GM10847 (cell line): Measurements from ENCODE around the gene EFNA1.

ENCODE experiments used
- POLR2A ChIP-seq: IDR thresholded peaks from 2 replicates; pipeline ENCODE4 v1.6.1; 2011; ENCODE audit not compliant: insufficient read length; ENCODE audit errors: extremely low read depth

The EFNA1 gene

DNA sequence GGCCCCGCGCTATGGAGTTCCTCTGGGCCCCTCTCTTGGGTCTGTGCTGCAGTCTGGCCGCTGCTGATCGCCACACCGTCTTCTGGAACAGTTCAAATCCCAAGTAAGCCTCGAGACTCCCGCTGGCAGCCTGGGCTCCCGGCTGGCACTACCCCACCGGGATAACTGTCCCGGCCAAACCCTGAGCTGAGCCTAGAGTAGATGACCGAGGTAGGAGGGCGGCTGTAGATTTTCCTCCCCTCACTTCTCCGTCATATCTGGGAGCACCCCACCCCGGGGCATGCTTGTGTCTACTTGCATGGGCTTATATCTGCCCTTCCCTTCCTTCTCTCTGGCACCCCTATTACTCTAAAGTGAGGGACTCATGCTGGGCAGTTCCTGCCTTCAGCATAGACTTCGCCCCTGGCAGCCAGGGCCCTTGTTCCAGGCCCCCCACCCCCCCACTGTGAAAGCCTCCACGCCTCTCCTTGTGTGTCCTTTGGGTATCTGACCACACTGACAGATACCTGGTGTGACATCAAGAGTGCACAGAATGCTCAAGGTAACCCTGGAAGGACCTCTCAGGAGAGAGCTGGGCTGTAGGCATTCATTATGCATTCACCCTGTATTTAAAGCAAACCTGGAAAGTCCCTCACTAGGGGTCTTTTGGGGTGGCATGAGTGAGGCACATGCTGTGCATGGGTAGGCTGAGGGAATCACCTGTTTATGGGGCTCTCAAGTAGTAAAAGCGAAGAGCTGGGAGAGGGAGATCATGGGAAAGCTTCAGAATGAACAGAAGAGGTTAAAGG, 485 bp downstream of the EFNA1 start:
- no peak for TF ChIP-seq POLR2A

DNA sequence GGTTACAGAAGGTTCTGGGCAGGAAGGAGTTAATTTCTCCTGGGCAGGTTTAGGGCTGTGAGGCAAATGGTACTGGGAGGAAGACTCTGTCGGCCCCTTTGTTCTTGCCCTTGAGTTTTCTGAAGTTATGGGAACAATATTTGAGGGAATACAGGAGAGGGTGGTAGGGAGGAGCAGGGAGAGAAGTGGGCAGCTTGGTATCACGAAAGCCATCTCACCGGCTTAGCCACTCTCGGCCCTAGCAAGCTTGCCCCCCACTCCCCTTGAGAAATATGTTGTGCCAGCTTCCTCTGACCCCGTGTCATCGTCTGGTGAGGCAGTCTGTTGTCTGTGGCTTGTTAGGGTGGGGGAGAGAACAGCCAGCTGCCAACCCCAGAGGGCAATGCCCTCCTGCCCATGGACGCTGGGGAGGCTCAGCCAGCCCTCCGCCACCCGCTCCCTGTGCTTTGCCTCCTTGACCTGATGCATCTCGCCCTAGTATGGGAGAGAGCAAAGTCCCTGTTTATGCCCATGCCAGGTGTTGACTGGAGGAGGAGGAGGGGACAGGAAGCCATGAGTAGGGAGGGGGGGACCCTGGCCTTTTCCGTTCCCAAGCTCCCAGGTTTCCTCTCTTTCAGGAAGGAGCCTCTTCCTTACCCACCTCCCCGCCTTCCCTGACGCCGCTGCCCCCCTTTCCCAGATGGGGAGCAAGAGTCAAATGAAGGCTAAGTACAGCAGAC, 1.2 kb downstream of the EFNA1 start:
- no peak for TF ChIP-seq POLR2A

DNA sequence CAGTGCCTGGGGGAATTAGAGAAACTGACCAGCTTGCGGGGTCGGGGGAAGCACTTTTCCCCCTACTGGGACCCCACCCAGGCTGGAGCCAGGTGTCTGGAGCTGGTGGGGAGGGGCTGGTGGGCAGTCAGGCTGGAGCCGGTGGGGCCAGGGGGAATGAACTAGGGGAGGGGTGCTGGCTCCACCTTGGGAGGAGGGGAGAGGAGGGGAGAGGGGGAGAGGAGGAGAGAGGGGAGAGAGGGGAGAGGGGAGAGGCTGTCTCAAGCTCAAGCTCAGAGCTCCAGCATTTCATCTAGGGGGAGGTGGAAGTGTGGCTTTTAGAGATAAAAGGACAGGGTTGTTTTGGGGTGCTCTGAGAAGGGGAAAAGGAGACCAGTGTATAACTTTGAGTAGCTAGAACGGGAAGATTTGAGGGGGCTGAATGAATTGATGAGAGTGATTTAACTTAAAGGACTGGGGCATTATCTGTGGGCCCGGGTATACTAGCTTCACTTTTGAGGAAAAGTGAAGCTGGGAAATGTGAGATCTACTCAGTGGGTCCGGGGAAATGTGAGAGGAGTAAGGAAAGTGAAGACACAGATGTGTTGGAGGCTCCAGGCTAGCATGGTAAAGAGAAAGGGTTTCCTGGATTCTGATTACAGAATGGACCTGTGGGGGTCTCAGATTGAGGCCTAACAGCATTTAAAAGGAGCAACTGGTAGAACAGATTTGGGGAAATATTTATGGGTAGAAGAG, 2.8 kb downstream of the EFNA1 start:
- no peak for TF ChIP-seq POLR2A

DNA sequence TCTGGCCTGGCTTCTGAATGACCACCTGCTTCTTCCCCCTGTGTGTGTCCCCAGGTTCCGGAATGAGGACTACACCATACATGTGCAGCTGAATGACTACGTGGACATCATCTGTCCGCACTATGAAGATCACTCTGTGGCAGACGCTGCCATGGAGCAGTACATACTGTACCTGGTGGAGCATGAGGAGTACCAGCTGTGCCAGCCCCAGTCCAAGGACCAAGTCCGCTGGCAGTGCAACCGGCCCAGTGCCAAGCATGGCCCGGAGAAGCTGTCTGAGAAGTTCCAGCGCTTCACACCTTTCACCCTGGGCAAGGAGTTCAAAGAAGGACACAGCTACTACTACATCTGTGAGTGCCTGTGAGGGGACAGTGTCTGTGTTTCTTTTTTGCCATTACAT, 3.6 kb downstream of the EFNA1 start:
- TF ChIP-seq POLR2A = no peak

DNA sequence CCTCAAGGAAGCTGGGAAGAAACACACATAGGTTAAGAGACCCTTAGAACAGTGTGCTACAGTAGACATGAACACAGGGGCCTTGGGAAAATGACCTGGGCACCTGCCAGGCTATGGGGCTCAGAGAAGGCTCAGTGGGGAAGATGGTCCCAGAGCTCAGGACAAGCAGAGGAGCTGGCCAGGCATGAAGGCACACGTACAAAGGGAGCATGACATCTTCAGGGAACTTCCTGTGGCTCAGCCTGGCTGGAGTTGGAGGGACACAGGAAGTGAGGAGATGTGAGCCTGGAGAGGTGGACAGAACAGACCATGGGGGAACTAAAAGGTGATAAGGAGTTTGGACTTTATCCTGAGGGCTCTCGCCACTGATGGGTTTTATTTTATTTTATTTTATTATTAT, 4.2 kb downstream of the EFNA1 start:
- TF ChIP-seq POLR2A = no peak

DNA sequence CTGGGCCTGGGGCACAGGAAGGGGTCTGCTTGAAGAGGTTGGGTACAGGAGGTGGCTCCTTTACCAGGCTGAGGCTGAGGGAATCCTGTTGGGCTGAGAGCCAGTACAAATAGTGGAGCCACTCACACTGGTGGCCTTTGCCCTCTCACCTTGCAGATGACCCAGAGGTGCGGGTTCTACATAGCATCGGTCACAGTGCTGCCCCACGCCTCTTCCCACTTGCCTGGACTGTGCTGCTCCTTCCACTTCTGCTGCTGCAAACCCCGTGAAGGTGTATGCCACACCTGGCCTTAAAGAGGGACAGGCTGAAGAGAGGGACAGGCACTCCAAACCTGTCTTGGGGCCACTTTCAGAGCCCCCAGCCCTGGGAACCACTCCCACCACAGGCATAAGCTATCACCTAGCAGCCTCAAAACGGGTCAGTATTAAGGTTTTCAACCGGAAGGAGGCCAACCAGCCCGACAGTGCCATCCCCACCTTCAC, 6.2 kb downstream of the EFNA1 start:
- TF ChIP-seq POLR2A = no peak

DNA sequence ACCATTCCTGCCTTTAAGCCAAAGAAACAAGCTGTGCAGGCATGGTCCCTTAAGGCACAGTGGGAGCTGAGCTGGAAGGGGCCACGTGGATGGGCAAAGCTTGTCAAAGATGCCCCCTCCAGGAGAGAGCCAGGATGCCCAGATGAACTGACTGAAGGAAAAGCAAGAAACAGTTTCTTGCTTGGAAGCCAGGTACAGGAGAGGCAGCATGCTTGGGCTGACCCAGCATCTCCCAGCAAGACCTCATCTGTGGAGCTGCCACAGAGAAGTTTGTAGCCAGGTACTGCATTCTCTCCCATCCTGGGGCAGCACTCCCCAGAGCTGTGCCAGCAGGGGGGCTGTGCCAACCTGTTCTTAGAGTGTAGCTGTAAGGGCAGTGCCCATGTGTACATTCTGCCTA, 6.6 kb downstream of the EFNA1 start:
- TF ChIP-seq POLR2A = no peak

DNA sequence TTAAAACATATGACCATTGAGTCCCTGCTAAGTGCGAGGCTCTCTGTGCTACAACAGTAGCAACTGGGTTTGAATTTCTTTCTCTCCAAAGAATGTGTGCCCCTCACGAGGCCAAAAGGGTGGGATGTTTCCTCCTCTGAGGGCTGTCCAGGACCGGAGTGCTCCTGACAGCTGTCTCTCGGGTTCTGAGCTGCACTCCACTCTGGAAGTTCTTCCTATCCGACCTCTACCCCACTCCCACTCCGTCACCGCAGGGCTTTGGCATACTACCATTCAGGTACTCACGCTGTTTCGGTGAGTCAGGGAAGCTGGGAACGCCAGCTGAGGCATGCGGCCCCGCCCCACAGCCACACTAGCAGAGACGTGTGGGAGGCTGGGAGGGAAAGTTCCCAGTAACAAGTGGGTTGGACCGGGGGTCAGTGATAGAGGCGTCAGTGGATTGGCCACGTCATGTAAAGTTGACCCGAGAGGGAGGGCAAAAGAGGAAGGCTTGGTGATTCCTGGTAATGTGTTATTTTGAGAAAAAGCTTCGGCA, 7.3 kb downstream of the EFNA1 start:
- no peak for TF ChIP-seq POLR2A

DNA sequence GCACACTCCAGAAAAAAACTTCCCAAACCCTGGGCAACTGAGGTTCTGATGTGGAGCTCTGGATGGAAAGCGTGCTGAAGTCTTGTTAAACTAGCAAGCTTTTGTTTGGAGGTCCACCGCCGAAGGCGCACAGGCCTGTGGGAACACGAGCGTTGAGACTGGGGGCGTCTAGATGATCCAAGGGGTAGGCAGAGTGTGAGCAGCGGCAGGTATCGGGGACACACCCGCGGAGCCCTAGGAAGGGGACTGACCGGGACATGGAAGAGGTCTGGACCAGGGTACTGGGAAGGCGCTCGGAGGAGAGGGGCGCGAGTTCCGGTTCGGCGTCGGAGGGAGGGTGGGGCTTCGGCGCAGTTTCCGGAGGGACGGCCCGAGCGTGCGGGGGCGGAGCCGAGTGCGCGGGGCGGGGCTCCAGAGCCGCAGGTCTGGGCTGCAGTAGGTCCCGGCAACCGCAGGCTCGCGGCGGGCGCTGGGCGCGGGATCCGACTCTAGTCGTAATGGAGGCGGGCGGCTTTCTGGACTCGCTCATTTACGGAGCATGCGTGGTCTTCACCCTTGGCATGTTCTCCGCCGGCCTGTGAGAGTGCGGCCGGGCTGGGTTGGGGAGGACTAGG, 7.8 kb downstream of the EFNA1 start, which contains the start of gene SLC50A1:
Gene SLC50A1, plus strand, starts transcription at position 438 of the 614 bp plus-strand sequence. Its CDS starts 60 bp downstream, at position 498.
- peak; percentile 94 for TF ChIP-seq POLR2A

DNA sequence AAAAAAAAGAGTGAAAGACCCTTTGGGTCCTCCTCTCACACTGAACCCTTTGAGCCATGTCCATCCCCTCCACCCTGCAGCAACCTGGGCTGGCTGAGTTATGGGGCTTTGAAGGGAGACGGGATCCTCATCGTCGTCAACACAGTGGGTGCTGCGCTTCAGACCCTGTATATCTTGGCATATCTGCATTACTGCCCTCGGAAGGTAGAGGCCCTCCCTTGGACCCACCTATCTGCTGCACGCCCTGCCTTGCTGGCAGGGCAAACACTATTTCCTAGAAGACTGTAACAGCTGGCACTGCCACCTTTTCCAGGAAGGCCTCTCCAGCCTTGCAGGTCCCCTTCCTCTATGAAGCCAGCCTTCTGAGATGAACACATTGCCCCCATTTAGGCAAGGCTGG, 9.1 kb downstream of the EFNA1 start:
- TF ChIP-seq POLR2A = no peak

DNA sequence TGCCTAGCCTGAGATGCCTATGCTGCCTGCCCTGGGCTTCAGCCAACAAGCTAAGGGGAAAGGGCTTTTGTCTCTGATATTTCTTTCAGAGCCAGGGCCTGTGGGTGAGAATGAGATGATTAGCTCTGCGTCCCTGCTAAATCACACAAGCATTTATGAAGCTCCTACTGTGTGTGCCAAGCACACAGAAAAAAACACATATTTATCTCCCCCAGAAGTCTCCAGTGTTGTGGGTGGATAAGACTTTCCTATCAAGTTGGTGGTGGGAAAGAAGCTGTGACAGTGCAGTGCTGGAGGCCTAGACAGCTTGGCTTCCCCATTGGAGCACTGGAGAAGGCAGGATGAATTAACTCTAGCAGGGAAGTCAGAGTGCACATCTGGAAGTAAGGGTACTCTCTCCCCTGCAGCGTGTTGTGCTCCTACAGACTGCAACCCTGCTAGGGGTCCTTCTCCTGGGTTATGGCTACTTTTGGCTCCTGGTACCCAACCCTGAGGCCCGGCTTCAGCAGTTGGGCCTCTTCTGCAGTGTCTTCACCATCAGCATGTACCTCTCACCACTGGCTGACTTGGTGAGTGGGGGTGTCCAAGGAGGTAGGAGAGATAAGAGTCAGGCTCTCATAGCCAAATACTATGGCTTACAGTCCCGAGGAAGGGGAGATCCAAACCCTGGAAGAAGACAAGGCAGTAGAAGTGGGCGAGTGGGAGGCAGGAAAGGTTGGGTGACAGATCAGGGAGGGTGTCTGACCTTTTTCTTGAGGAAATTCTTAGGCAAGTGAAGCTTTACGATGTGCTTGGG, 9.7 kb downstream of the EFNA1 start:
- no peak for TF ChIP-seq POLR2A

DNA sequence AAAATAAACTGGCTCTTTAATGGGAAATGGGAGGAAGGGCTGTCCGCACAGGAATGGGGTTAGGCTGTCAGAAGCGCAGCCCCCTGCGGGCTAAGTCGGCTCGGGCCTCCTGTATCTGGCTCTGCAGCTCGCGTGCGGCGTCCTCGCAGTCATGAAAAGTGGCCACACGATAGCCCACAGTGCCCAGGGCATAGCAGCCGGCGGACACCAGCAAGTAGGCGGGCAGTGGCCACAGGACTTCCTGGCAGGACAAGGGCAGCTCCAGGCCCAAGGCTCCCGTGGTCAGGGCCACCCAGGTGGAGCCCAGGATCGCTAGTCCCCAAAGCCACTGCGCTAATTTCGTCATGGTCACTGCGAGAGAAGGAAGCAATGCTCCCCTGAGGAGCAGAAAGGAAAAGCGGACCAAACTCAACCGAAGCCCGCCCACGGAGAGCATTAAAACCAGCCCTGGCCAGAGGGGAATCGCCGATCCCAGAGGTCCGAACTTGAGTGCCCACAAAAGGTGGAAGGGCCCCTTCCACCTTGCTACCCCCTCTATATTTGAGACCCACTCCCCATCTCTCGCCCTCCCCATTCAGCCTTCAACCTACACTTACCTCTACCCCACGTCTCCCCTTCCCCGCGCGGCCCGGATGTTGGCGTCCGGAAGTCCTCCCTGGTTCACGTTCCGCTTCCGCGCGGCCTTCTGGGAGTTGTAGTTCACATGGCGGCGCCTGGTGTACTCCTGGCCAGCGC, 12.4 kb downstream of the EFNA1 start, which contains the start of gene DPM3:
Gene DPM3, minus strand, starts transcription at position 637 of the 735 bp plus-strand sequence. Its CDS starts 291 bp downstream, at position 346.
- TF ChIP-seq POLR2A = peak; percentile 64

DNA sequence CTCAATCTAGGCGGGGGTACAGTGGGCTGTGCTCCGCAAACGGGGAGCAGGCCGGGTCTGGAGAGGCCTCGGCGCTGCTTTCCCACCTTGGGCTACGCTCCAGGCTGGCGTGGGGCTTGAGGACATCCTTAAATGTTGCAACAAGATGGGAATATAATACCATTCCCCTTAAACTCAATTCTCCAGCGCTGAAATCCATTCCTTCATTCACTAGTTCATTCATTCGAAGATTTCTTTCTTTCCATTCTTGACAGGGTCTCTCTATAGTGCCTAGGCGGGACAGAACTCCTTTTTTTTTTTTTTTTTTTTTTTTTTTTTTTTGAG, 12.9 kb downstream of the EFNA1 start:
- TF ChIP-seq POLR2A = no peak
